Brain microvascular endothelial cell (primary cell): Measurements from ENCODE around the gene CAMTA1.

Experiments
- DNase-seq: peaks from one replicate; pipeline ENCODE4 v3.0.0-alpha.2; 2020
- H3K27ac ChIP-seq: fragments of 250-450 bp; sonication (Bioruptor Pico); 2 replicates; pipeline ENCODE4 v1.5.1; 2020; ENCODE audit warnings: mild to moderate bottlenecking, moderate library complexity
- H3K27me3 ChIP-seq: fragments of 250-450 bp; sonication (Bioruptor Pico); replicated peaks from 2 replicates; pipeline ENCODE4 v1.5.1; 2020; ENCODE audit warnings: mild to moderate bottlenecking
- H3K36me3 ChIP-seq: fragments of 250-450 bp; sonication (Bioruptor Pico); replicated peaks from 2 replicates; pipeline ENCODE4 v1.5.1; 2020; ENCODE audit warnings: mild to moderate bottlenecking
- H3K4me3 ChIP-seq: 2 replicates; pipeline ENCODE4 v1.5.1; 2011; ENCODE audit warnings: low read depth, mild to moderate bottlenecking, control low read depth, low read length, moderate library complexity
- CTCF ChIP-seq: IDR thresholded peaks from 2 replicates; pipeline ENCODE4 v1.5.1; 2011; ENCODE audit warnings: low read depth, mild to moderate bottlenecking, moderate library complexity, low read length, control low read depth, inconsistent platforms; ENCODE audit errors: missing control alignments
- in situ Hi-C: cut with HindIII; loops from 2 replicates; pipeline ENCODE4 v1.10.0; 2017; ENCODE audit warnings: low sequenced_read_pairs, low pct_ligation_motif_present

The CAMTA1 gene

GRCh38 chr1:6957341-6957740, 172.1 kb downstream of the CAMTA1 start:
- TF ChIP-seq CTCF, result no peak
- in situ Hi-C loops, result no loop called here
- Histone ChIP-seq H3K27me3 (peaks cover 9% of the 10 kb centered on the region), H3K4me3 (no peak overlapping the region), H3K27ac (no peak overlapping the region), H3K36me3 (no peaks in the 10 kb centered on the region)
- DNase-seq, result no peak

GRCh38 chr1:6958407-6959030, 173.3 kb downstream of the CAMTA1 start:
- in situ Hi-C loops, result no loop called here
- no peak overlapping the region for H3K27ac ChIP-seq
- no peak for TF ChIP-seq CTCF
- peaks cover 9% of the 10 kb centered on the region for H3K27me3 ChIP-seq
- no peak overlapping the region for H3K4me3 ChIP-seq
- DNase-seq, result no peak
- H3K36me3 ChIP-seq, result no peaks in the 10 kb centered on the region

GRCh38 chr1:6959491-6959890, 174.2 kb downstream of the CAMTA1 start:
- in situ Hi-C loops, result no loop called here
- no peak for TF ChIP-seq CTCF
- H3K4me3 ChIP-seq, result no peak overlapping the region

GRCh38 chr1:6960291-6960811, 175.1 kb downstream of the CAMTA1 start:
- no peak overlapping the region for H3K27ac ChIP-seq
- TF ChIP-seq CTCF, result no peak
- in situ Hi-C loops, result no loop called here
- H3K27me3 ChIP-seq, result peaks cover 9% of the 10 kb centered on the region
- DNase-seq, result no peak
- no peak overlapping the region for H3K4me3 ChIP-seq
- no peaks in the 10 kb centered on the region for H3K36me3 ChIP-seq

More at GRCh38 chr1:6959491-6959890, 174.2 kb downstream of the CAMTA1 start:
- Histone ChIP-seq H3K27me3 (peaks cover 9% of the 10 kb centered on the region), H3K36me3 (no peaks in the 10 kb centered on the region), H3K27ac (no peak overlapping the region)
- no peak for DNase-seq

- no peak for DNase-seq
- TF ChIP-seq CTCF, result no peak
- H3K27me3 ChIP-seq, result peaks cover 7% of the 10 kb centered on the region
- in situ Hi-C loops, result no loop called here
- H3K4me3 ChIP-seq, result no peak overlapping the region
- H3K36me3 ChIP-seq, result no peaks in the 10 kb centered on the region
- H3K27ac ChIP-seq, result no peak overlapping the region
Observed at GRCh38 chr1:6960860-6961259, 175.6 kb downstream of the CAMTA1 start.

GRCh38 chr1:6961289-6961688, 176.0 kb downstream of the CAMTA1 start:
- Histone ChIP-seq H3K36me3 (no peaks in the 10 kb centered on the region), H3K27me3 (peaks cover 7% of the 10 kb centered on the region)

More at GRCh38 chr1:6961289-6961688, 176.0 kb downstream of the CAMTA1 start:
- TF ChIP-seq CTCF, result no peak
- Histone ChIP-seq H3K27ac (no peak overlapping the region), H3K4me3 (no peak overlapping the region)
- in situ Hi-C loops, result no loop called here
- no peak for DNase-seq
